IPS-18c (cell line): ENCODE data around the gene PCDH1.

Experiments
- H3K4me3 ChIP-seq: 2 replicates; pipeline ENCODE4 v1.7.0; 2013; ENCODE audit warnings: low read depth, mild to moderate bottlenecking, low read length, moderate library complexity; ENCODE audit not compliant: insufficient read depth
- H3K9me3 ChIP-seq: one replicate; pipeline ENCODE4 v1.6.1; 2013; ENCODE audit warnings: mild to moderate bottlenecking, low read length, moderate library complexity; ENCODE audit not compliant: control insufficient read depth, insufficient read depth

Gene PCDH1

GRCh38 chr5:141878711-141879425, 658 bp upstream of the PCDH1 start:
- Histone ChIP-seq H3K4me3 (peak overlapping the region; percentile 71), H3K9me3 (no peaks in the 10 kb centered on the region)

DNA sequence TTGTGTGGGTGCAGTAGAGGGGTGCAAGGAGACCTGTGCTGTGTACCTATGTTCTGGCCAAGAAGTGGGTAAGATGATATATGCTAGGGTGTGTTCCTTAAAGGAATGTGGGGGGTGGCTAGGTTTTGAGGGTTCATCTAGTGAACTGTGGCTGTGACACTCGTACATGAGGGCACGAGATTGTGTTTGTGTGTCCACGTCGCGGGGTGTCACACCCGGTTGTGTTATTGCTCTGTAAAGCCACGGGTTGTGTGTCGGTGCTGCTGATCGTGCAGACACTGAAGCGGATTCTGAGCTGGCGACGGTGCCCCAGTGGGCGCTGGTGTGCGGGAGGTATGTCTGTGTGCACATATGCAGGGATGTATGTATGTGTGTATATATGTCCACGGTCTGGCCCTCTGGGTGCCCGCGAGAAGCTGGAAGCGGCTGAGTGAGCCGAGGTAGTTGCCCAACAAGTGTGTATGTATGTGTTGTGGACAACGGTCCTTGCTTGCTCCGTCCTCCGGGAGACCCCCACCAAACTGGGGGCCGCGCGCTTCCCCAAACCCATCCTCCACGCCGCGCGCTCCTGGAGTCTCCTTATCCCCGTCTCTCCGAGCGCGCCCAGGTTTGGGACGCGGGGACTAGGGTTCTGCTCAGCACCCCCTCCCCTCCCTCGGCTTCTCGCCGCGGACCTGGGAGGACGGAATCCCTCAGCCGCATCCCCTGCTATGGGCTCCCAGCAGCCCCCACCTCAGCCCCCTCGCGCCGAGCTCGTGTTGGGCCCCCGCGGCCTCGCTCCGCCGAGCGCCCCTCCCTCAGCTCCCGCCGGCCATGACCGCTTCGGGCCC, 639 bp downstream of the PCDH1 start:
- H3K9me3 ChIP-seq = no peaks in the 10 kb centered on the region
- H3K4me3 ChIP-seq = peak overlapping the region; percentile 90

DNA sequence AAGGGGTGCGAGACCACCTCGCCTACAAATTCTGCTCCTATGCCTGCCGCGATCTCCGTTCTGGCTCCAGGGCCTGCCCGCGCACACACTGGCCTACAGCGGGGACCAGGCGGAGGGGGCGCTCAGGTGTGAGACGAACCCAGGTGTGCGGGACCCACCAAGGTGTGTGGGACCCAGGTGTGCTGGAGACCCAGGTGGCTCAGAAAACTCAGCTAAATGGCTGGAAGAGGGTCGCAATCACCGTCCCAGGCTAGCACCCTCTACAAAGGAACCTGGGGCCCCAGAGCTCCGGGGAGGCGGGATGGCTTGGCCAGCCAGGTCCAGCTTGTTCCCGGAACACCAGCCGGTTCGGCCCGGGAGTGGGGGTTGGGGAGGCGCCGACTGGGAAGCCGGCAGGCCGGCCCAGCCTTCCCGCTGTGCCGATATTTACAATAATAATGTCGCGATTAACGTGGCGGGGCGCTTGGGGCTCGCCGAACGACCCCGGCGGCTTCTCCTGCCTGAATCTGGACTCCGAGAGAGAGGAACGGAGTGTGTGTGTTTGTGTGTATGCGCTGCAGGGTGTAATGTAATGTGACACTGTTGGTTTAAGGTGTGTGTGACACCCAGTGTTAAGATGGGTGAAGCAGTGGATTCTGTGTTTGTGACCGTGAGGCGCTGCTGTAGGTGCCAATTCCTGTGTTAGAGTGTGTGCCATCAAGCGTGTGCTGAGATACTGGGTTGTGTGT, 1.4 kb downstream of the PCDH1 start:
- Histone ChIP-seq H3K9me3 (no peaks in the 10 kb centered on the region), H3K4me3 (peak overlapping the region; percentile 90)

- no peaks in the 10 kb centered on the region for H3K9me3 ChIP-seq
These were observed 2.2 kb downstream of the PCDH1 start for GRCh38 chr5:141875795-141876627.

GRCh38 chr5:141875022-141875740, 3.0 kb downstream of the PCDH1 start:
- Histone ChIP-seq H3K4me3 (peak overlapping the region; percentile 90), H3K9me3 (no peaks in the 10 kb centered on the region)

More at GRCh38 chr5:141875795-141876627, 2.2 kb downstream of the PCDH1 start:
- H3K4me3 ChIP-seq = peak overlapping the region; percentile 90

DNA sequence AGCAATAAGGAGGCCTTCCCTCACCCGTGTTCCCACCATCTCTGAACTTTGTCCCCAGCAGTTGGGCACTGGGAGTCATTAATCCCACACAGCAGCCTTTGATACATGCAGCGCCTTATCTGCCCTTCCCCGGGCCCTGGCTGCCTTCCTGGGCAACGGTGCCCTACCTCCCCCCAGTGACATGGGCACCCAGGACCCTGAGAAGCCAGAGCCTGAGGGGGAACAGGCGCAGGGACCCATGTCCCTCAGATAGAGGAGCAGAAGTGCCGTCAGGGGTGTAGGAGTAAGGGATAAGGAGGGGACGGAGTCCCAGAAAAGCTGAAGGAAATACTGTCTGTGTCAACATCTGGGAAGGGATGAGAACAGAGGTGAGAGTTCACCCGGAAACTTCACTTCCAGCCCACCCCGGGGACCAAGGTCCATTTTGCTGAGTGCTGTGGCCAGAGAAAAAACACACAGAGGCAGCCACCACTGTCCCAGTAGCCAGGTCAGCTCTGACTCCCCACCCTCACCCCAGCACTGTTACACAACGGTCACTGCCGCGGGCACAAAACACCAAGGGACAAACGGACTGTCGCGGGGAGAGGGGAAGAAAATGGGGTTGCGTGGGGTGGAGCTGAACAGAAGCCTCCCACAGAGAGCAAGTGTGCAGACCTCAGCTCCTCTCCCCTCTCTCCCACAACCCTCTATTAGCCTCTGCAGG, 3.8 kb downstream of the PCDH1 start:
- Histone ChIP-seq H3K9me3 (no peaks in the 10 kb centered on the region), H3K4me3 (peak overlapping the region; percentile 10; the same call in 1 of the 2 replicates)

GRCh38 chr5:141873933-141874261, 4.3 kb downstream of the PCDH1 start:
- no peak overlapping the region for H3K4me3 ChIP-seq

DNA sequence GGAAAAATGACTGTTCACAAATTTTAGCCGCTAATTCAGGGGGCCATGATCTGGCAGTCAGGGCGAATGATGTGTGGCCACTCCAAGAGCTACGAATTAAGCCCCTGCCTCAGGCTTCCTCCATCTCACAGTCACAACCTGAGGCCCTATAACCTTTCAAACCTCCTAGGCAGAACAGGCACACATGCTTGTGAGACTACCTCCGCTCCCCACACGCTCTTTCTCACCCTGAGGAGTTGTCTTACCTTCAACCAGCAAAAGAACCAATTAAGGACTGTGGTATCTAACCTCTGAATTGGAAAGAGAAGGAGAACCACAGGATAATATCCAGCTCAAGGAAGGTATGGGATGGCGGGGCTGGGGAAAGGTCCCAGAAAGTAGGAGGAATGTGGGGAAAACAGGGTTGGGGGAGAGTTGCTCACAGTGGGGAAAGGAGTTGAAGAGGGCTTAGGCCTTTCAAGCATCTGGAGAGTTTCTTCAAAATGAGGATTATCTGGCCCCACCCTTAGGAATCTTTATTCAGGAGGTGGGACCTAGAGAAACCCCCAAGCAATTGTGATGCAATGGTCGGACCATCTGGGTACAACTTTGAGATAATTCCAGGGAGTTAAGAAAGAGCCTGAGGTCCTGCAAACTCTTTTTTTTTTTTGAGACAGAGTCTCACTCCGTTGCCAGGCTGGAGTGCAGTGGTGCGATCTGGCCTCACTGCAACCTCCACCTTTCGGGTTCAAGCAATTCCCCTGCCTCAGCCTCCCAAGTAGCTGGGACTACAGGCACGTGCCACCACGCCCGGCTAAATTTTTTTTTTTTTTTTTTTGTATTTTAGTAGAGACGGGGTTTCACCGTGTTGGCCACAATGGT, 5.5 kb downstream of the PCDH1 start:
- Histone ChIP-seq H3K4me3 (no peak overlapping the region), H3K9me3 (peaks cover 5% of the 10 kb centered on the region)

More at GRCh38 chr5:141873933-141874261, 4.3 kb downstream of the PCDH1 start:
- H3K9me3 ChIP-seq = peaks cover 2% of the 10 kb centered on the region

DNA sequence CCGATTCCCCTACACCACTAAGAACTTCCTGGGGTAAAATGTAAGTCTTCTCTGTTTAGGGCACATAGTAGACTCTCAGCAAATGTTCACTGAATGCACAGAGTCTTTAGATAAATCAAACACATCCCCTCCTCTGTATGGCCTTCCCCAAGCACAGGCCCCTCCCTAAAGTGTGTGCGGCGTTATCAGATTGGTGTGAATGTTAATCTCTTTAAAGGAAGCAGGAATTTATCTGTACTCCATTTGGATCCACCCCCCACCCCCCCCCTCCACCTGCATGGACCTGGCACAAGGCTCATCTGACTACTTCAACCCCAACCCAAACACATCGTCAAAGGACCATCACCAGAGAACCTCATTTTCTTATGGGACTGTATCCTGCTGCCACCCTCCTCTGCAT, 6.3 kb downstream of the PCDH1 start:
- Histone ChIP-seq H3K9me3 (peaks cover 5% of the 10 kb centered on the region), H3K4me3 (no peak overlapping the region)

DNA sequence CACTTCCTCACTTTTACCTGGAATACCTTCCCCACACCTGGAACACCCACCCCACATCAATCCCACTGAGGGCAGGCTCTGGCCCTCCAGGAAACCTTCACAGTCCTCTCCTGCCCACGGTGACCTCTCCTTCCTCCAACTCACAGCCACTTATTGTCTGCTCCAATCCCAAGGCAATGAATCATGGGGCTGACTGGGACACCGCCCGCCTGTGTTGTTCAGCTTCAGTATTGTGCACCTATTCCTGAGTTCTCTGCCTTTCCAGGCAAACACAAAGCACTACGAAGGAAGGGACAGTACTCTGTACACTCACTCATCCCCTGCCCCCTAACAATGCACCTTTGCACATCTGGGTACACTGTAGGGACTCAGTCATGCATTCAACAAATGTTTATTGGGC, 7.3 kb downstream of the PCDH1 start:
- H3K4me3 ChIP-seq = no peak overlapping the region
- H3K9me3 ChIP-seq = peaks cover 5% of the 10 kb centered on the region

- Histone ChIP-seq H3K4me3 (no peak overlapping the region), H3K9me3 (peaks cover 5% of the 10 kb centered on the region)
These were observed 8.0 kb downstream of the PCDH1 start for GRCh38 chr5:141870228-141870627.

GRCh38 chr5:141869514-141869913, 8.7 kb downstream of the PCDH1 start:
- Histone ChIP-seq H3K4me3 (no peak overlapping the region), H3K9me3 (peaks cover 5% of the 10 kb centered on the region)

- Histone ChIP-seq H3K4me3 (no peak overlapping the region), H3K9me3 (peaks cover 5% of the 10 kb centered on the region)
These were observed 9.2 kb downstream of the PCDH1 start for GRCh38 chr5:141869040-141869439.

GRCh38 chr5:141868541-141868940, 9.7 kb downstream of the PCDH1 start:
- Histone ChIP-seq H3K9me3 (peaks cover 5% of the 10 kb centered on the region), H3K4me3 (no peak overlapping the region)

DNA sequence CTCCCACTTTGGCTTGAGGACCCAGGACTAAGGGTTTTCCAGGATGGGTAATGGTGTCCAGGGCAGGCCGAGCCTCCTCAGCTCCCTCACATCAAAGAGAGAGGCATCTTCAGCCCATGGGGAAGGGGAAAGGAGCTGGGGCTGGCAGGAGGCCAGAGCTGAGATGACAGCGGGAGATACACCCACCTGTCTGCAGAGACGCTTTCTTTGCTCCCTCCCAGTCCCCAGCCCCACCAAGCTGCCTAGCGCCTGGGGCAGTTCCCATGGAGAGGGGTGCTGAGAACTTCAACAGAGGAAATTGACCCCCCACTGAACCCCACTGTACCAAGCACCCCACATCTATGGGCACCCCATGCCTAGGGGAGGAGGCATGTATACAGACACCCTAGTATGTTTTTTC, 10.6 kb downstream of the PCDH1 start:
- peaks cover 5% of the 10 kb centered on the region for H3K9me3 ChIP-seq
- no peak overlapping the region; the same call in 1 of the 2 replicates for H3K4me3 ChIP-seq
